ENCODE results near the gene DIO2.

The DIO2 gene

DNA sequence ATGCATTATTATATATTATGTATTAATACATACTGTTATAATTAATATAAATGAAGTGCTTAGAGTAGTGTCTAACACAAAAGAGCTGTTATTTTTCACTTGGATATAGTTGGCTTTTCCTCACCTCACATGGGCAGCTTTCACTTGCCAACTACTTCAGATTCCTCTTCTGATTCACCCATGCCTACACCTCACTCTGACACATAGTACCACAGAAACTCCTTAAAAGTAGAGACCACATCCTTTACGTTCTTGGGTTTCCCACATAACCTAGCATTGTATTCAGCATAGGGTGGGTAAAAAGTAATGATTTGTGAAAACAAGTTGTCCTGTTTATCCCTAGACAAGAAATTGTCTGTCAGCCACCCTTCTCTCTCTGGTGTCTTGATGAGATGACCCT, 61.0 kb downstream of the DIO2 start:
- no peak for TF ChIP-seq EZH2phosphoT487 (IDR thresholded peaks at IDR 0.05; ENCODE audit: borderline replicate concordance)
- TF ChIP-seq, protein P1, sequence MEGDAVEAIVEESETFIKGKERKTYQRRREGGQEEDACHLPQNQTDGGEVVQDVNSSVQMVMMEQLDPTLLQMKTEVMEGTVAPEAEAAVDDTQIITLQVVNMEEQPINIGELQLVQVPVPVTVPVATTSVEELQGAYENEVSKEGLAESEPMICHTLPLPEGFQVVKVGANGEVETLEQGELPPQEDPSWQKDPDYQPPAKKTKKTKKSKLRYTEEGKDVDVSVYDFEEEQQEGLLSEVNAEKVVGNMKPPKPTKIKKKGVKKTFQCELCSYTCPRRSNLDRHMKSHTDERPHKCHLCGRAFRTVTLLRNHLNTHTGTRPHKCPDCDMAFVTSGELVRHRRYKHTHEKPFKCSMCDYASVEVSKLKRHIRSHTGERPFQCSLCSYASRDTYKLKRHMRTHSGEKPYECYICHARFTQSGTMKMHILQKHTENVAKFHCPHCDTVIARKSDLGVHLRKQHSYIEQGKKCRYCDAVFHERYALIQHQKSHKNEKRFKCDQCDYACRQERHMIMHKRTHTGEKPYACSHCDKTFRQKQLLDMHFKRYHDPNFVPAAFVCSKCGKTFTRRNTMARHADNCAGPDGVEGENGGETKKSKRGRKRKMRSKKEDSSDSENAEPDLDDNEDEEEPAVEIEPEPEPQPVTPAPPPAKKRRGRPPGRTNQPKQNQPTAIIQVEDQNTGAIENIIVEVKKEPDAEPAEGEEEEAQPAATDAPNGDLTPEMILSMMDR (conservative IDR thresholded peaks at IDR 0.05; ENCODE audit: low read length), result no peak
- no peak overlapping the region for H3K4me3 ChIP-seq (ENCODE audit: low read length, poor library complexity, severe bottlenecking)
- H3F3A ChIP-seq (ENCODE audit: low read depth), result no peaks in the 10 kb centered on the region
- no peaks in the 10 kb centered on the region for H3K4me1 ChIP-seq (ENCODE audit: insufficient read depth, low read length, poor library complexity, severe bottlenecking)
- H3K79me2 ChIP-seq (ENCODE audit: insufficient read depth, low read length), result no peaks in the 10 kb centered on the region
- no peak overlapping the region for H3K4me2 ChIP-seq (ENCODE audit: low read depth, low read length, poor library complexity, severe bottlenecking)
- H4K20me1 ChIP-seq (ENCODE audit: insufficient read depth, low read length, poor library complexity, severe bottlenecking), result no peaks in the 10 kb centered on the region
- no peaks in the 10 kb centered on the region for H3K9me2 ChIP-seq (replicated peaks; ENCODE audit: low read depth, low read length)
- H3K9ac ChIP-seq (ENCODE audit: low read depth, low read length, poor library complexity, severe bottlenecking), result no peak overlapping the region
- no peak overlapping the region for H2AFZ ChIP-seq (ENCODE audit: low read length)
- no peaks in the 10 kb centered on the region for H3K27me3 ChIP-seq (ENCODE audit: insufficient read depth, low read length, poor library complexity, severe bottlenecking)
- no peaks in the 10 kb centered on the region for H3K9me3 ChIP-seq (ENCODE audit: insufficient read depth, low read depth, low read length)
- H3K36me3 ChIP-seq (ENCODE audit: insufficient read depth, low read length), result no peaks in the 10 kb centered on the region
